Measurements from ENCODE around the gene SELPLG.

DNA sequence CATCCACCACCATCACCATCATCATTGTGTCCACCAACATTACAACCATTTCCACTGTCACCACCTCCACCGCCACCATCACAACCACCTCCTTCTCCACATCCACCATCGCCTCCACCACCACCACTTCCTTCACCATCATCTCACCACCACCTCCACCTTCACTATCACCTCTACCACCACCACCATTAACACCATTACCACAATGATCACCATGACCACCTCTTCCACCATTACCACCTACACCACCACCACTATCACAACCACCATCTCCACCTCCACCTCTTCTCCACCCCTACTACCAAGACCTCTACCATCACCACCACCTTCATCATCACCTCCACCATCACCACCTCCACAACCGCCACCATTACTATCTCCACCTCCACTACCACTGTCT is 54.9 kb downstream of the SELPLG start:
- TF ChIP-seq CTCF (conservative IDR thresholded peaks at IDR 0.05; ENCODE audit: low read length) = no peak
- no peak for TF ChIP-seq EZH2phosphoT487 (IDR thresholded peaks at IDR 0.05; ENCODE audit: borderline replicate concordance)
